ENCODE data around the gene CYFIP1.

- TF ChIP-seq CTCF (IDR thresholded peaks at IDR 0.05): no peak
- TF ChIP-seq ZFX (IDR thresholded peaks at IDR 0.05; ENCODE audit: borderline replicate concordance): no peak
Measured at GRCh38 chr15:23014394-23015000, 34.3 kb upstream of the CYFIP1 start.

Data from 22Rv1 (cell line).